ENCODE data around the gene UBP1. TPM values are rescaled to one million over a fixed set of nuclear protein-coding genes. Genes with fewer than 3 reads are reported as not detected.
"Not testable (repeated sequence)": the region's sequence is repeated elsewhere in the genome, so short reads cannot be mapped to it uniquely, and the experiment has no call there.

The UBP1 gene
- total RNA-seq, 1 donor from 2014 or later, result 55.8 TPM

DNA sequence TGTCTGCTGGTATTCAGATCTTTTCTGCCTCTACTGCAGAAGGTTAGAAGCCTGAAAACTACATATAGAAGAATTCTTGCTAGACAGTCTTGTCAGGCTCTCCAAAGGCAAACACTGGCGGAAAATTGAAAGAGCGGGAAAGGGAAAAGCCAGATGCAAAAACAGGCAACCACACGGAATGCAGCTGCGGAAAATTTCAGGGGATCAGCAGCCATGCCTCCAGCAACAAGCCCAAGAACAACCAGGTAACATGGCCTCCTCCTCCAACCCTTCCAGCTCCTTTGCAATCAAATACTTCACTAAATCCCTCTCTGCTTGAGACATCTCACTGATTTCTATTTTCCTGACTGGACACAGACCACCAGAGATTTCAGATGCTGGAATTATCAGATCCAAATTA lies 9.6 kb downstream of the UBP1 start:
- Histone ChIP-seq H3K27me3 (no peaks in the 10 kb centered on the region), H3K9me3 (no peaks in the 10 kb centered on the region), H3K4me3 (no peak overlapping the region), H3K4me1 (peaks cover 2 to 44% of the 10 kb centered on the region in 2 donors), H3K36me3 (no peaks in the 10 kb centered on the region), H3K27ac (no peak overlapping the region)
- DNase-seq (ENCODE audit: low spot score in 2 of 2), result no peak
- TF ChIP-seq CTCF (IDR thresholded peaks at IDR 0.05), result no peak
- intact Hi-C loops (cut with DNase I), result loop anchor here (10.0 kb wide), 1 partner anchor 1896 kb away; the partner anchor contains the start of gene STT3B

- Histone ChIP-seq H3K27me3 (no peaks in the 10 kb centered on the region), H3K4me3 (no peak overlapping the region), H3K36me3 (no peaks in the 10 kb centered on the region), H3K27ac (no peak overlapping the region), H3K9me3 (no peaks in the 10 kb centered on the region), H3K4me1 (peaks cover 2 to 44% of the 10 kb centered on the region in 2 donors)
- no peak for TF ChIP-seq CTCF (IDR thresholded peaks at IDR 0.05)
- no peak for DNase-seq (ENCODE audit: low spot score in 2 of 2)
- intact Hi-C loops (cut with DNase I), result loop anchor here (10.0 kb wide), 1 partner anchor 1895 kb away; the partner anchor contains the start of gene STT3B
Measured at GRCh38 chr3:33430061-33430460, 10.1 kb downstream of the UBP1 start.

- H3K4me3 ChIP-seq; H3K9me3 ChIP-seq; H3K36me3 ChIP-seq; H3K27me3 ChIP-seq; H3K27ac ChIP-seq; intact Hi-C loops (cut with DNase I); DNase-seq (ENCODE audit: low spot score in 2 of 2): not testable (repeated sequence)
- H3K4me1 ChIP-seq, result peaks cover 6 to 42% of the 10 kb centered on the region in 2 donors
Measured at GRCh38 chr3:33429306-33429705, 10.9 kb downstream of the UBP1 start.

DNA sequence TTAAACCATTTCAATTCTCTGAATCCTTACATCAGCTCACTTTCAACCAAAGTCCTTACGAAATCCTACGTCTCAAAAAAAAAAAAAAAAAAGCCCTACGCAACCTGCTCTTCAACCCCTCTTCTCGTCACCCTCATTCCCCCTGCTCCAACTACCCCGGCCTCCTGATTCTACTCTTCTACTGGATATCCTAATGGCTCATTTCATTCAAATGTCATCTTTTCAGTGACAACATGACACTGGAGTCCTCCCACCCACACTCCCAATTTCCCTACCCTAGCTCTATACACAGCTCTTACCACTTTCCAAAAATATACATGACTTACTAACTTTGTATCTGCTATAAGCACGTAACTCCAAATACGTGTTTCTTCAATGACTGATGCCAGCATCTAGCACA lies 11.5 kb downstream of the UBP1 start:
- Histone ChIP-seq H3K4me1 (peaks cover 6 to 42% of the 10 kb centered on the region in 2 donors), H3K9me3 (no peaks in the 10 kb centered on the region), H3K27me3 (no peaks in the 10 kb centered on the region), H3K36me3 (peaks cover 1 to 5% of the 10 kb centered on the region in 2 donors), H3K4me3 (no peak overlapping the region), H3K27ac (no peak overlapping the region)
- no peak for DNase-seq (ENCODE audit: low spot score in 2 of 2)
- no peak for TF ChIP-seq CTCF (IDR thresholded peaks at IDR 0.05)
- intact Hi-C loops (cut with DNase I), result no loop called here

GRCh38 chr3:33426630-33427317 lies 13.4 kb downstream of the UBP1 start:
- Histone ChIP-seq H3K4me3 (no peak overlapping the region), H3K27ac (no peak overlapping the region), H3K9me3 (no peaks in the 10 kb centered on the region), H3K36me3 (peaks cover 12 to 18% of the 10 kb centered on the region in 2 donors), H3K27me3 (no peaks in the 10 kb centered on the region), H3K4me1 (peaks cover 6 to 32% of the 10 kb centered on the region in 2 donors)
- DNase-seq (ENCODE audit: low spot score in 2 of 2), result no peak
- intact Hi-C loops (cut with DNase I), result no loop called here
- no peak for TF ChIP-seq CTCF (IDR thresholded peaks at IDR 0.05)

GRCh38 chr3:33426068-33426467 lies 14.1 kb downstream of the UBP1 start:
- no peak overlapping the region for H3K4me3 ChIP-seq
- no peak overlapping the region for H3K27ac ChIP-seq
- peaks cover 19 to 24% of the 10 kb centered on the region in 2 donors for H3K36me3 ChIP-seq
- no peak for DNase-seq (ENCODE audit: low spot score in 2 of 2)
- no peak for TF ChIP-seq CTCF (IDR thresholded peaks at IDR 0.05)
- intact Hi-C loops (cut with DNase I), result no loop called here
- H3K4me1 ChIP-seq, result peaks cover 6 to 26% of the 10 kb centered on the region in 2 donors
- no peaks in the 10 kb centered on the region for H3K27me3 ChIP-seq
- H3K9me3 ChIP-seq, result no peaks in the 10 kb centered on the region

Data from ascending aorta (tissue), 2 donors.